Tibial artery (tissue), 4 donors: ENCODE data around the gene CREB5.

Experiments used
- DNase-seq, 2 donors: peaks; one replicate each; pipeline ENCODE4 v3.0.0-alpha.2; 2019
- H3K27ac ChIP-seq, 2 donors: fragments of 200-600 bp; sonication (generic) in 1 of 2; 1 replicate in 1 of 2; 2 replicates in 1 of 2; pipeline ENCODE4 v1.5.1; 2018 to 2019; ENCODE audit warnings: mild to moderate bottlenecking in 1 of 2
- H3K27me3 ChIP-seq, 2 donors: fragments of 200-600 bp; sonication (generic) in 1 of 2; one replicate each; pipeline versions ENCODE4 v1.5.1 to v1.6.0; 2016 to 2019
- H3K36me3 ChIP-seq, 3 donors: fragments of 200-600 bp; sonication (generic) in 2 of 3; one replicate each; pipeline ENCODE4 v1.5.1; 2016 to 2019; ENCODE audit warnings: mild to moderate bottlenecking in 2 of 3
- H3K4me1 ChIP-seq, 4 donors: fragments of 200-600 bp; sonication (generic) in 2 of 4; 1 replicate in 3 of 4; 2 replicates in 1 of 4; pipeline ENCODE4 v1.5.1; 2016 to 2019
- H3K4me3 ChIP-seq, 2 donors: fragments of 200-600 bp; sonication (generic) in 1 of 2; 1 replicate in 1 of 2; 2 replicates in 1 of 2; pipeline ENCODE4 v1.5.1; 2018 to 2019; ENCODE audit warnings: mild to moderate bottlenecking in 2 of 2
- H3K9me3 ChIP-seq, 3 donors: fragments of 200-600 bp; sonication (generic) in 1 of 3; one replicate each; pipeline ENCODE4 v1.5.1; 2016 to 2019
- intact Hi-C: fragments of 100-400 bp; cut with DNase I; formaldehyde crosslinking; loops from one replicate; pipeline ENCODE4 v1.15.0; 2023; ENCODE audit warnings: low total_unique reads
- TF ChIP-seq, protein P1 (sequence below), 2 experiments: fragments of 200-600 bp in 1 of 2; fragments of 450-650 bp in 1 of 2; IDR thresholded peaks; one replicate each; pipeline ENCODE4 v1.5.1; 2017 to 2019; ENCODE audit warnings: antibody characterized with exemption in 2 of 2, mild to moderate bottlenecking in 1 of 2, moderate library complexity in 1 of 2

Gene CREB5

DNA sequence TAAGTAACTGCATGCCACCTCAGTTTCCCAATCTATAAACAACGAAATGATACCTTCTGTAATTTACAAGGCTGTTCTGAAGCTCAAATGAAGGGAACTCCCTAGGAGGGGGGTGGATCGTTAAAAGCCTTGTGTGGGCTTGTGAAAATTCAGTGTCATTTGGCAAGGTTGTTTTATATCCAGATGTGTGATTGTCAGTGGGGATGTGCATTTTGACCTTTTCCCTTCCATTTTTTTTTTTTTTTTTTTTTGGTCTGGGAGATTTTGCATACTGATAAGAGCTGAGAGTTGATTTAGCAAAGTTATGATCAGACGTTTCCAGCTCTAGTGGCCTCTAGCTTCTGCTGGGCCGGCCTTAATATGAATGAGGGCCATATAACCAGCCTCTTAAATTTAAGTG, 22.8 kb downstream of the CREB5 start:
- Histone ChIP-seq H3K4me1 (no peaks in the 10 kb centered on the region), H3K9me3 (no peaks in the 10 kb centered on the region), H3K27ac (no peak overlapping the region), H3K27me3 (no peaks in the 10 kb centered on the region), H3K4me3 (no peak overlapping the region), H3K36me3 (no peaks in the 10 kb centered on the region)
- no peak for DNase-seq
- intact Hi-C loops: no loop called here
- TF ChIP-seq, protein P1, sequence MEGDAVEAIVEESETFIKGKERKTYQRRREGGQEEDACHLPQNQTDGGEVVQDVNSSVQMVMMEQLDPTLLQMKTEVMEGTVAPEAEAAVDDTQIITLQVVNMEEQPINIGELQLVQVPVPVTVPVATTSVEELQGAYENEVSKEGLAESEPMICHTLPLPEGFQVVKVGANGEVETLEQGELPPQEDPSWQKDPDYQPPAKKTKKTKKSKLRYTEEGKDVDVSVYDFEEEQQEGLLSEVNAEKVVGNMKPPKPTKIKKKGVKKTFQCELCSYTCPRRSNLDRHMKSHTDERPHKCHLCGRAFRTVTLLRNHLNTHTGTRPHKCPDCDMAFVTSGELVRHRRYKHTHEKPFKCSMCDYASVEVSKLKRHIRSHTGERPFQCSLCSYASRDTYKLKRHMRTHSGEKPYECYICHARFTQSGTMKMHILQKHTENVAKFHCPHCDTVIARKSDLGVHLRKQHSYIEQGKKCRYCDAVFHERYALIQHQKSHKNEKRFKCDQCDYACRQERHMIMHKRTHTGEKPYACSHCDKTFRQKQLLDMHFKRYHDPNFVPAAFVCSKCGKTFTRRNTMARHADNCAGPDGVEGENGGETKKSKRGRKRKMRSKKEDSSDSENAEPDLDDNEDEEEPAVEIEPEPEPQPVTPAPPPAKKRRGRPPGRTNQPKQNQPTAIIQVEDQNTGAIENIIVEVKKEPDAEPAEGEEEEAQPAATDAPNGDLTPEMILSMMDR (IDR thresholded peaks at IDR 0.05): no peak

DNA sequence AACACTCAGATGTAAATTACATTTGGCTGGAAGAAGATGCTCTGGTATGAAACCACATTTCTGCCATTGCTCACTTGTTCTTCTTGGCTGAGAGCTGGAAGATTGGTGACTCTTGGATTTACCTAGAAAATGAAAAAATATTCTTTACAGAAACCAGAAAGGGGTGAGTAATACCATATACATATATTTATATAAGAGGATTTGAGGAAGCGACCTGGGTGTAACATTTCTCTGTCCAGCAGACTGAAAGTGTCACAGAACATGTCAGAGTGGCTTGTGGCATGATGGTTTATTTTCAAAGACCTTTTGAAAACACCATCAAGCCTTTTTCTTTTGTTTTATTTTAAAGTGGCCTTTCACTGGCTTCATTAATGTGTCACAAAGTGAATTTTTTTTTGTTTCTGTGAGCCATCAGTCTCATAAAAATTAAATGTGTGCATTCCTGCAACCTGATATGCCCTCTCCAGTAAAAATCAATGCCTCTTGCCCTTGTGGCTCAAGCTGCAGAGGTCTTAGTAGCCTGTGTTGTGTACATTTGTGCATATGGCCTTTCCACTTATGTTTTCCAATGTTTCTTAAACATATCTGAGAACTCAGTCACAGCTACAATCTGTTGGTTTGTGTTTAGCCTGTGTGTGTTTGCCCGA, 23.5 kb downstream of the CREB5 start:
- intact Hi-C loops: no loop called here
- H3K4me1 ChIP-seq: no peaks in the 10 kb centered on the region
- DNase-seq: no peak
- TF ChIP-seq, protein P1 (IDR thresholded peaks at IDR 0.05): no peak
- H3K27ac ChIP-seq: no peak overlapping the region
- no peaks in the 10 kb centered on the region for H3K9me3 ChIP-seq
- no peaks in the 10 kb centered on the region for H3K27me3 ChIP-seq
- H3K4me3 ChIP-seq: no peak overlapping the region
- no peaks in the 10 kb centered on the region for H3K36me3 ChIP-seq

DNA sequence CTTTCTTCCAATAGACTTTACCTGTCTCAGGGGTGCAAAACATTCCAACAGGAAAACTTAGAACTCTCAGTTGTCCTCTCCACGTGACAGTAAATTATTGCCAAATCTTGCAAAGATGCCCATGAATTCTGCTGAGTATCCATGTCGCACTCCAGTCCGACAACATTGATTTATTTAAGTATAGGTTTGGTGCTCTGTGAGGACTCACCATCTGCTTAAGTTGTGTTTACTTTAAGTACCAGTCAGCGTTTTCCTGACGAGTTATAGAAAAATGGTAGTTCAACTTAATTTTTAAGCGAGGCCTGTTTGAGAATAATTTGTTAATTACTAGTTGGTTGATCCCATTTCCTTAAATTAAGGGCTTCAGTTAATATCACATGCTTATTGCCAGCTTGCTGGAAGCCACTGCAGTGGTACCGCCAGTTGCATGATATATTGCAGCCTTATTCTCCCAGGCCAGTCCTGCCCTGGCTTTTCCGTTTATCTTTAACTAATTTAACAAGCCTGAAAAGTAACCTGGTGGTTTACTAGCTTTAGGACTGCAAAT, 27.8 kb downstream of the CREB5 start:
- intact Hi-C loops: no loop called here
- Histone ChIP-seq H3K36me3 (no peaks in the 10 kb centered on the region), H3K9me3 (no peaks in the 10 kb centered on the region), H3K4me1 (no peaks in the 10 kb centered on the region), H3K27me3 (no peaks in the 10 kb centered on the region), H3K4me3 (no peak overlapping the region), H3K27ac (no peak overlapping the region)
- TF ChIP-seq, protein P1 (IDR thresholded peaks at IDR 0.05): no peak
- no peak for DNase-seq

DNA sequence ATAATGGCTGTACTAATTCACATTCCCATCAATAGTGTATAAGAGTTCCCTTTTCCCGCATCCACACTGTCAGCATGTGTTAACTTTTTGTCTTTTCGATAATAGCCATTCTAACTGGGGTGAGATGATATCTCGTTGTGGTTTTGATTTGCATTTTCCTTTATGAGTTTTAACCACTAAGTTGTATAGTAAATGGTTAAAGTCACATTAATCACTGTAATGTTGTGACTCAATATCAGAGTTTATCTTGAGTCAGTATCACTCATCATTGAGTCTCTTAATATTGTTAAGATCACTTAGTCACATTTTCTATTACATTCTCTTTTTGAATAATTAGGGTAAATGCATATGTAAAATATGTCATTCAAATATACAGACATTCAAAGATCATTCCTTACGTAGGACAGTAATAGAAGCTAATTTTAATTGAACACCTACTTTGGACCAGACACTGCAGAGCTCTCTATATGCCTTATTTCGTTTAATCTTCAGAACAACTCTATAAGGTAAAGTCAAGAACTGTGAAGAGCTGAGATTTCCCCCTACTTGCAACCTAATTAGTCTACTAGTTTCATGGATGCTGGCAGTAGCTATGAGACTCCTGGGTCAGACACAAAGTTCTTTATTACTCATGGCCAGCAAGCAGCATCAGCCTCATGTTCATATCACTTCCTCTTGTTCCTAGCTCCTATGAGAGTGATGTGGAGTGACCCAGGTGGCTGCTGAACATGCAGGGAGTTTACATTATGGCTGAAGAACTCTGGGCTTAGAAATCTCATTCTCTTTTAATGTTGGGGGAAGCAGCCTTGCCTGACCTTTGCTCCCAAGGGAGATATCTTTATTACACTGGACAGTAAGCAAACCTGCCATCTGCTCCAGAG, 30.5 kb downstream of the CREB5 start:
- Histone ChIP-seq H3K27me3 (no peaks in the 10 kb centered on the region), H3K4me1 (no peaks in the 10 kb centered on the region), H3K27ac (no peak overlapping the region), H3K9me3 (no peaks in the 10 kb centered on the region), H3K4me3 (no peak overlapping the region), H3K36me3 (no peaks in the 10 kb centered on the region)
- DNase-seq: no peak
- intact Hi-C loops: no loop called here
- TF ChIP-seq, protein P1 (IDR thresholded peaks at IDR 0.05): no peak

DNA sequence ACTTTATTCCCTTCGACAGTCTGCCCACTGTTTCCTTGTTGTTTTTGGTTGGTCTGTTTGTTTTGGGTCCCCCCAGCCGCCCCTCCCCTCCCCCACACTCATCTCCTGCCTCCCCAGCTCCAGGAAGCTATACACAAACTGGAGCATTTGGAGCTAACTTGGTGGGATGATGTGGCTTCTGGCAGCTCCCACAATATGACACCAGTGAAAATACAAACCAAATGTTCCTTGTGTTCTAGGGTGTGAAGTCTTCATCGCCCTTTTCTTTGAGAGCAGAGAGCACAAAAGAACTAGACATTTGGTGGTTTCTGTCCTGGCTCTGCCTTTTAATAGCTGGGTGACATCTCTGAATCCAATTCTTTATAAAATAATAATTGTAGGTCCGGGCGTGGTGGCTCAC, 33.8 kb downstream of the CREB5 start:
- no peak for DNase-seq
- Histone ChIP-seq H3K27ac (no peak overlapping the region), H3K36me3 (no peaks in the 10 kb centered on the region), H3K9me3 (no peaks in the 10 kb centered on the region), H3K27me3 (no peaks in the 10 kb centered on the region), H3K4me1 (no peaks in the 10 kb centered on the region), H3K4me3 (no peak overlapping the region)
- TF ChIP-seq, protein P1 (IDR thresholded peaks at IDR 0.05): no peak
- intact Hi-C loops: no loop called here
